ENCODE measurements around the gene CYB5A. TPM values are rescaled to one million over a fixed set of nuclear protein-coding genes. Genes with fewer than 3 reads are reported as not detected.

The CYB5A gene
- total RNA-seq, 4 donors from 2014 or later: 258 to 547 (median 341) TPM

DNA sequence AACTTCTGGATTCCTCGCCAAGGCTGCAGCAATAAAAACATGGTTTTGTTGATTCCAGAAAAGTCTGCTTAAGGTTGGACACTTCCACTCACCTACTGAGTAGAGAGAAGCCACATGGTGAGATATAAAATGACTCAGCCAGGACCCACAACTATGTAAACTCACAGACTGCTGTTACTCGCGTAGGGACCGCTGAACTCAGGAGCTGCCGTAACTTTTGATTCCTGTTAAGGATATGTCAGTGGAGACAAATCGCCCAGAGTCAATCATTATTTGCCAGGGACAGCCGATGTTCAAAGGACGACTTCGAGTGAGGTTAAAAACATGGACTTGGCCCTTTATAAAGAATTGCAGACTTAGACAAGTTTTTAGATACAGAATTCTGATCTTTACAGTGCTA is 25.6 kb downstream of the CYB5A start:
- TF ChIP-seq, protein P1, sequence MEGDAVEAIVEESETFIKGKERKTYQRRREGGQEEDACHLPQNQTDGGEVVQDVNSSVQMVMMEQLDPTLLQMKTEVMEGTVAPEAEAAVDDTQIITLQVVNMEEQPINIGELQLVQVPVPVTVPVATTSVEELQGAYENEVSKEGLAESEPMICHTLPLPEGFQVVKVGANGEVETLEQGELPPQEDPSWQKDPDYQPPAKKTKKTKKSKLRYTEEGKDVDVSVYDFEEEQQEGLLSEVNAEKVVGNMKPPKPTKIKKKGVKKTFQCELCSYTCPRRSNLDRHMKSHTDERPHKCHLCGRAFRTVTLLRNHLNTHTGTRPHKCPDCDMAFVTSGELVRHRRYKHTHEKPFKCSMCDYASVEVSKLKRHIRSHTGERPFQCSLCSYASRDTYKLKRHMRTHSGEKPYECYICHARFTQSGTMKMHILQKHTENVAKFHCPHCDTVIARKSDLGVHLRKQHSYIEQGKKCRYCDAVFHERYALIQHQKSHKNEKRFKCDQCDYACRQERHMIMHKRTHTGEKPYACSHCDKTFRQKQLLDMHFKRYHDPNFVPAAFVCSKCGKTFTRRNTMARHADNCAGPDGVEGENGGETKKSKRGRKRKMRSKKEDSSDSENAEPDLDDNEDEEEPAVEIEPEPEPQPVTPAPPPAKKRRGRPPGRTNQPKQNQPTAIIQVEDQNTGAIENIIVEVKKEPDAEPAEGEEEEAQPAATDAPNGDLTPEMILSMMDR (IDR thresholded peaks at IDR 0.05): no peak
- ATAC-seq (ENCODE audit: low FRiP score): no peak
- no peak for DNase-seq (ENCODE audit: low spot score)

DNA sequence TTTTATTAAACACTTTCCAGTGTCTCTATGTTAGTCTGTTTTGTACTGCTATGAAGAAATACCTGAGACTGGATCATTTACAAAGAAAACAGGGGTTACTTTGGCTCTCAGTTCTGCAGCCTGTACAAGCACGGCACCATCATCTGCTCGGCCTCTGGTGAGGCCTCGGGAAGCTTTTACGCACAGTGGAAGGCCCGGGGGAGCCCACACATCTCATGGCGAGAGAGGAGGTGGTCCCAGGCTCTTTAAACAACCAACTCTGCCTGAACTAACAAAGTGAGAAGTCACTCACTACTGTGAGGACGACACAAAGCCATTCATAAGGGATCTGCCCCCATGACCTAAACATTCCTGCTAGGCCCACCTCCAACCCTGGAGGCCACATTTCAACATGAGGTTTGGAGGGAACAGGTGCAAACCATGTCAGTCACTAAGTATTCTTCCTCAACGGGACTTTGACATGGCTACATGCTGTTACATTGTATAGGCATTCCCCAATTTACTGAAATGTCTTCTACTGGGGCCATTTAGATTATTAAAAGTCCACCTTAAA is 26.1 kb downstream of the CYB5A start:
- TF ChIP-seq, protein P1 (IDR thresholded peaks at IDR 0.05): no peak
- ATAC-seq (ENCODE audit: low FRiP score) (no peak), DNase-seq (ENCODE audit: low spot score) (no peak)

DNA sequence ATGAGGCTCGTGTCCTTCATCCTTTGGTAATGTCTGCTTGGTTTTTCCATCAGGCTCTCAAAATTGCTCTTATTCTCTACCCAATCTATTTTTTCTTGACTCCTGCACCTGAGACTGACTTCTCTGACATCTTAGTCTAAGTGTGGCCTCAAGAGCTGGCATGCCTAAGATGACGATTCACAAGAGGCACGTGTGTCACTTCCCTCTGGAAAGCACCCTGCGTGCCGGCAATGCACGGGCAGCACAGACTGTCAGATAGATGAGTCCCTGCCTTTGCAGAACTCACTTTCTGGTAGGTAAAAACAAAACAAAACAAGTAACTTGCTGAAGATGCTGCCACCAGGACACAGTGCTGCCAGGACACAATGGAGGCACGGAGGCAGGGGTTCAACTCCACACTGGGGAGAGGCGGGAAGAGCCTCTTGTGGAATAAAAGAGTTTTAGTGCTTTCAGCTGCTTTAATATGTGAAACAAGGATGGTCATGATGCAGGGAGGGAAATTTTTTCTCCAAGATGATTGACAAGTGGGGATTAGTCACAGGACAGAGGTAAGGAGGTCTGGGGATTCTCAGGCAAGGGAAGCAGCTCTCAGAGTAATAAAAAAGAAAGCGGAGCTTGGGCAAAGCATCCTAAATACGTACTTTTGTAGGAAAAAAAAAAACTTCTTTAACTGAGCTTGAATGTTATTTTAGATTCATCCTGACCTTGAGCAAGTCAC is 27.3 kb downstream of the CYB5A start:
- TF ChIP-seq, protein P1 (IDR thresholded peaks at IDR 0.05): no peak
- no peak for ATAC-seq (ENCODE audit: low FRiP score)
- DNase-seq (ENCODE audit: low spot score): no peak

DNA sequence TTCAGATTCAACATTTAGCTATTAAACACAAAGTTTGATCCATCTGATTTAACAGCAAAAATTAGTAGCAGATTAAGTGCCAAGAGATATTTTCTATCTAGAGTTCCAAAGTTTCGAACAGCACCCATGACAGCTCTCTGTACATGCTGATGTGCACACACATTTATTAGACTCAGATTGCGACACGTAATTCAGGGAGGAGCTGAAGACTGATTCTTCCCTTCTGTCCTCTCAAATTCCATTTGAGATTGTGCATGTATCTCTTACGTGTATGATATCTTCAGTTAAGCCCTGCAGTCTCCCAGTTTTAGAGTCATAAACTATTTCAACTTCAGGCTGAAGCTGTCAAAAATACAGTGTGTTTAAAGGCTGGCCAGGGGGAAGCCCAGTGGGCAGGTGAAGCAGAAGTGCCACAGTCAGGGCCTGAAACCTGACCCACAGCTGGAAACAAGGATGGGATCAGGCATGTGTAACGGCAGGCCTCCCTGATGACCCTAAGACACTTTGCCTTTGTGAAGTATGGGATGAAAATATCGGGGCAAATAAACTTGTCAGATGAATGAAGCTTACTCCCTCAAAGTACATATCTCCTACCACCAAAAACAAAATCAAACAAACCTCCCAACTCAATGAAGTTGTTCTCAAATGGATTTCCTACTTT is 30.6 kb downstream of the CYB5A start:
- peak; percentile 82 for ATAC-seq (ENCODE audit: low FRiP score)
- TF ChIP-seq, protein P1 (IDR thresholded peaks at IDR 0.05): no peak

DNA sequence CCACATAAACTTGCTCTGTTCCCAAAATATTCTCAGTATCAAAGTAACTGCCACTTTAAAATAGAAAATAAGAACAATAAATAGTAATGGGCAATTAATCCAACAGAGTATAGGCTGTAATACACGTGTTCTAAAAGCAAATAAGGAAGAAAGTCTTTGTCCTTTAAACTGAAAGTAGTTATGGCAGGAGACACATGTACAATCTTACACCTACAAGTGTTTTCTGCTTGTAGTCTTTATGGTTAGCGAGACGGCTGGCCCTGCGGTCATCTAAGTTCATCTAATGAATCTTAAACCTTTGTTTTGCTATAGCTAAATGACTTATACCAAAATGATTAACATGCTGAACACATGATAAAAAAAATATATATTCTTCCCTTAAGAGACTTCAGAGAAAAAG is 32.4 kb downstream of the CYB5A start:
- no peak for ATAC-seq (ENCODE audit: low FRiP score)
- DNase-seq (ENCODE audit: low spot score): no peak
- TF ChIP-seq, protein P1 (IDR thresholded peaks at IDR 0.05): no peak

More for the DNA sequence above, 30.6 kb downstream of the CYB5A start:
- no peak for DNase-seq (ENCODE audit: low spot score)

DNA sequence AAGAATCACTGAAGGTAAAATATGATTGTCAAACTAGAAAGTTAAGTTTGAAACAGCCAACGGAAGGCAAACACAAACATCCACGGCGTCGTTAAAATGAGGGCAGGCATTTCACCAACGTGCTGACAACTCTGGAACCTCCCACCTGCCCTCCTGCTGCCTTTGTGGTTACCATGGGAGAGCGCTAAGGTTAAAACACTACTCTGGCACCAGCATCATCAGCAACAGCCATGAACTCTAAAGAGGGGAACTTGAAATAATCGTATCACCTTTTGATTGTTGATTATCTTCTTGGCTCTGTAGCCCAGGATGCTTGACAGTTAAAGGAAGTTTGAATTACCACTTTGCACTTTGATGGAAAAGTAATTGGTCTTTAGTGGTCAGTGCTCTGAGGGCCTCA is 34.7 kb downstream of the CYB5A start:
- DNase-seq (ENCODE audit: low spot score) (no peak), ATAC-seq (ENCODE audit: low FRiP score) (no peak)
- TF ChIP-seq, protein P1 (IDR thresholded peaks at IDR 0.05): no peak

Data from omental fat pad (tissue), 4 donors.